IMR-90 (cell line): Measurements from ENCODE around the gene TMEM127. TPM values are rescaled to one million over a fixed set of nuclear protein-coding genes. Genes with fewer than 3 reads are reported as not detected.

ENCODE experiments used
- ATAC-seq: fragments of 200-7000 bp; cut with Tn5 transposase; 2 replicates; pipeline ENCODE4 v1.9.1; 2020; ENCODE audit warnings: low read depth, mild to moderate bottlenecking, moderate library complexity
- BruUV-seq: library from RNA; stranded (reverse); fragments of 400-500 nt; replicated peaks from 2 replicates; lab custom pipeline; 2021; lab: Mats Ljungman, UMichigan
- CTCF ChIA-PET: fragments of 300-600 bp; formaldehyde crosslinking; extraction: SDS; loops from one replicate; lab custom pipeline; 2021; ENCODE audit warnings: antibody characterized with exemption; lab: Yijun Ruan, JAX
- POLR2A ChIA-PET: fragments of 300-600 bp; sonication (Branson Sonifier 250); formaldehyde crosslinking; loops from one replicate; lab custom pipeline; 2022; ENCODE audit warnings: antibody characterized with exemption; ENCODE audit not compliant: unreplicated experiment; lab: Charles Lee
- DNase-seq: peaks from one replicate; pipeline ENCODE4 v3.0.0; 2013
- H2AFZ ChIP-seq: replicated peaks from 2 replicates; pipeline ENCODE3; 2013; ENCODE audit warnings: low read length, mild to moderate bottlenecking; ENCODE audit not compliant: poor library complexity
- H2AK5ac ChIP-seq: 2 replicates; pipeline ENCODE4 v1.6.1; 2013; ENCODE audit warnings: low read depth, low read length, inconsistent platforms
- H2AK9ac ChIP-seq: replicated peaks from 2 replicates; pipeline ENCODE3; 2013; ENCODE audit warnings: mild to moderate bottlenecking, low read depth, low read length, moderate library complexity; ENCODE audit not compliant: poor library complexity
- H2BK120ac ChIP-seq: 2 replicates; pipeline ENCODE4 v1.6.1; 2013; ENCODE audit warnings: low read depth, low read length, inconsistent platforms
- H2BK15ac ChIP-seq: 3 replicates; pipeline ENCODE4 v1.6.1; 2013; ENCODE audit warnings: low read depth, low read length, inconsistent platforms
- H2BK20ac ChIP-seq: 2 replicates; pipeline ENCODE4 v1.6.1; 2013; ENCODE audit warnings: low read depth, mild to moderate bottlenecking, inconsistent platforms, low read length, moderate library complexity
- H2BK5ac ChIP-seq: 2 replicates; pipeline ENCODE4 v1.6.1; 2013; ENCODE audit warnings: mild to moderate bottlenecking, low read depth, low read length, inconsistent platforms; ENCODE audit not compliant: poor library complexity, severe bottlenecking
- H3K14ac ChIP-seq: replicated peaks from 2 replicates; pipeline ENCODE4 v1.6.1; 2013; ENCODE audit warnings: low read depth, low read length, inconsistent platforms
- H3K18ac ChIP-seq: 2 replicates; pipeline ENCODE4 v1.6.1; 2013; ENCODE audit warnings: low read depth, low read length, control low read depth
- H3K23ac ChIP-seq: 2 replicates; pipeline ENCODE4 v1.6.1; 2013; ENCODE audit warnings: low read depth, low read length, inconsistent platforms
- H3K27ac ChIP-seq: 2 replicates; pipeline ENCODE4 v1.5.1; 2013; ENCODE audit warnings: mild to moderate bottlenecking, control low read depth, low read length; ENCODE audit not compliant: insufficient read depth
- H3K27me3 ChIP-seq: 2 replicates; pipeline ENCODE4 v1.6.1; 2013; ENCODE audit warnings: low read length; ENCODE audit not compliant: control insufficient read depth, insufficient read depth
- H3K36me3 ChIP-seq: 2 replicates; pipeline ENCODE4 v1.6.1; 2013; ENCODE audit warnings: low read length, mixed read lengths; ENCODE audit not compliant: control insufficient read depth, insufficient read depth
- H3K4ac ChIP-seq: 2 replicates; pipeline ENCODE4 v1.6.1; 2013; ENCODE audit warnings: low read depth, low read length, inconsistent platforms
- H3K4me1 ChIP-seq: 2 replicates; pipeline ENCODE4 v1.6.1; 2013; ENCODE audit warnings: low read length, mixed read lengths; ENCODE audit not compliant: control insufficient read depth, insufficient read depth
- H3K4me2 ChIP-seq: 2 replicates; pipeline ENCODE4 v1.6.1; 2013; ENCODE audit warnings: low read depth, mild to moderate bottlenecking, control low read depth, low read length, moderate library complexity
- H3K4me3 ChIP-seq: 2 replicates; pipeline ENCODE4 v1.5.1; 2013; ENCODE audit warnings: low read depth, mild to moderate bottlenecking, control low read depth, low read length, moderate library complexity; ENCODE audit not compliant: insufficient read depth
- H3K56ac ChIP-seq: 2 replicates; pipeline ENCODE4 v1.6.1; 2013; ENCODE audit warnings: low read length, inconsistent platforms; ENCODE audit not compliant: insufficient read depth; ENCODE audit errors: extremely low read depth
- H3K79me1 ChIP-seq, 2 experiments: 2 replicates each; pipeline ENCODE4 v1.6.1; 2013; ENCODE audit warnings: low read length in 2 of 2, inconsistent platforms in 1 of 2, low read depth in 1 of 2
- H3K9ac ChIP-seq: 2 replicates; pipeline ENCODE4 v1.6.1; 2013; ENCODE audit warnings: low read depth, low read length, control low read depth
- H3K9me1 ChIP-seq: 2 replicates; pipeline ENCODE4 v1.6.1; 2013; ENCODE audit warnings: low read length, inconsistent platforms; ENCODE audit not compliant: insufficient read depth
- H3K9me3 ChIP-seq: 2 replicates; pipeline ENCODE4 v1.6.1; 2013; ENCODE audit warnings: low read length; ENCODE audit not compliant: control insufficient read depth, insufficient read depth
- H4K20me1 ChIP-seq: 2 replicates; pipeline ENCODE4 v1.6.1; 2013; ENCODE audit warnings: low read length, inconsistent platforms; ENCODE audit not compliant: insufficient read depth
- H4K5ac ChIP-seq: 2 replicates; pipeline ENCODE4 v1.6.1; 2013; ENCODE audit warnings: mild to moderate bottlenecking, low read depth, low read length, control low read depth
- H4K8ac ChIP-seq, 2 experiments: 2 replicates each; pipeline ENCODE4 v1.6.1; 2013; ENCODE audit warnings: low read depth in 2 of 2, low read length in 2 of 2, control low read depth in 1 of 2, inconsistent platforms in 1 of 2
- H4K91ac ChIP-seq: 2 replicates; pipeline ENCODE4 v1.6.1; 2013; ENCODE audit warnings: low read depth, low read length, inconsistent platforms; ENCODE audit not compliant: insufficient read depth
- ELK1 ChIP-seq: fragments of 150-350 bp; IDR thresholded peaks from 2 replicates; pipeline ENCODE4 v1.6.1; 2016; ENCODE audit warnings: low read depth, mild to moderate bottlenecking, low read length, moderate library complexity, borderline replicate concordance
- USF2 ChIP-seq: fragments of 150-350 bp; IDR thresholded peaks from 2 replicates; pipeline ENCODE4 v1.6.1; 2017; ENCODE audit warnings: mild to moderate bottlenecking, antibody characterized with exemption, low read length, low read depth
- WGBS, 2 experiments: methylation state at CpG; one replicate each; pipeline versions ENCODE4 v1.1.5 to v1.1.7; 2013; ENCODE audit warnings: missing lambda C conversion rate in 2 of 2; ENCODE audit not compliant: insufficient read length in 1 of 2; ENCODE audit errors: extremely low coverage in 2 of 2; 5-methylcytosine and 5-hydroxymethylcytosine counted together
- dilution Hi-C: fragments of 300-500 bp; cut with HindIII; formaldehyde crosslinking; loops from one replicate; pipeline ENCODE4 v1.14.3; 2018; ENCODE audit warnings: low sequenced_read_pairs; ENCODE audit not compliant: unreplicated experiment
- in situ Hi-C: fragments of 300-500 bp; cut with MboI; formaldehyde crosslinking; loops from 3 replicates; pipeline ENCODE4 v1.14.3; 2019; ENCODE audit warnings: low sequenced_read_pairs, inconsistent platforms, mixed read lengths
- intact Hi-C: fragments of 100-400 bp; cut with micrococcal nuclease; formaldehyde crosslinking; loops from 2 replicates; pipeline ENCODE4 v1.10.0; 2022
- polyA plus RNA-seq, 3 experiments: library from polyadenylated mRNA; depleted of rRNA; stranded (reverse); fragments of >200 nt; gene quantifications; 2 replicates each; pipeline ENCODE4 v1.2.3, GENCODE V29; 2012; ENCODE audit warnings: low replicate concordance in 1 of 3
- total RNA-seq: library from RNA; depleted of rRNA; stranded (reverse); fragments of >200 nt; gene quantifications from 2 replicates; pipeline ENCODE4 v1.2.3, GENCODE V29; 2012

TMEM127 gene
- total and polyA plus RNA-seq, 2 of the 4 experiments (the other 2 are of a cell fraction), result 35.7 to 47.6 TPM

- H3K9me3 ChIP-seq, result no peaks in the 10 kb centered on the region
Observed at GRCh38 chr2:96258166-96259022, 7.4 kb downstream of the TMEM127 start.

More at GRCh38 chr2:96258166-96259022, 7.4 kb downstream of the TMEM127 start:
- no peak for ATAC-seq
- Histone ChIP-seq H3K9me1 (peaks cover 19% of the 10 kb centered on the region), H4K91ac (no peak overlapping the region; the same call in 1 of the 2 replicates), H3K23ac (no peak overlapping the region), H2BK5ac (no peak overlapping the region), H4K8ac (no peak overlapping the region), H3K36me3 (peaks cover 23% of the 10 kb centered on the region), H2AK5ac (peak overlapping the region; percentile 23; the same call in 1 of the 2 replicates), H4K5ac (no peak overlapping the region), H2BK20ac (no peak overlapping the region), H4K20me1 (peaks cover 37% of the 10 kb centered on the region), H3K4me2 (no peak overlapping the region), H3K4me3 (no peak overlapping the region), H2AFZ (no peak overlapping the region), H3K4ac (peak overlapping the region; percentile 5; the same call in 1 of the 2 replicates), H3K4me1 (peaks cover 21% of the 10 kb centered on the region), H3K18ac (no peak overlapping the region), H2BK15ac (no peak overlapping the region), H3K56ac (no peak overlapping the region), H2AK9ac (peak overlapping the region; percentile 23), H2BK120ac (no peak overlapping the region), H3K9ac (no peak overlapping the region), H3K27me3 (no peaks in the 10 kb centered on the region), H3K14ac (no peak overlapping the region), H3K27ac (no peak overlapping the region), H3K79me1 (peaks cover 33 to 68% of the 10 kb centered on the region in 2 experiments)
- DNase-seq, result no peak
- intact Hi-C loops (no loop called here), dilution Hi-C loops (no loop called here), in situ Hi-C loops (loop anchor here (25.0 kb wide), 1 partner anchor 246 kb away; no protein-coding TSS in a partner anchor)
- 87% methylated on average over 4 of the region's 7 CpGs; no CpG with 5 or more reads in 1 of the 2 experiments for WGBS, 2 experiments
- TF ChIP-seq USF2 (peak; percentile 37; the same call in 1 of the 2 replicates), ELK1 (no peak)
- ChIA-PET POLR2A (no interaction called here), CTCF (no interaction called here)
- BruUV-seq, result no TSS peak
